Parathyroid adenoma (tissue), 2 donors: ENCODE data around the gene ZNHIT1.
"Not testable (repeated sequence)": the region's sequence is repeated elsewhere in the genome, so short reads cannot be mapped to it uniquely, and the experiment has no call there.

Experiments
- H2AFZ ChIP-seq: fragments of 300-600 bp; sonication (generic); one replicate; pipeline ENCODE4 v1.7.0; 2017; ENCODE audit warnings: antibody characterized with exemption, mild to moderate bottlenecking
- H3K27ac ChIP-seq: fragments of 300-600 bp; sonication (generic); one replicate; pipeline ENCODE4 v1.7.0; 2017
- H3K27me3 ChIP-seq: fragments of 300-600 bp; sonication (generic); one replicate; pipeline ENCODE4 v1.7.0; 2017; ENCODE audit warnings: low read length; ENCODE audit not compliant: control insufficient read depth, insufficient read depth
- H3K36me3 ChIP-seq: fragments of 300-600 bp; sonication (generic); one replicate; pipeline ENCODE4 v1.7.0; 2017; ENCODE audit warnings: low read length; ENCODE audit not compliant: control insufficient read depth, insufficient read depth
- H3K4me1 ChIP-seq: fragments of 300-600 bp; sonication (generic); one replicate; pipeline ENCODE4 v1.7.0; 2017; ENCODE audit warnings: control low read depth
- H3K4me2 ChIP-seq: fragments of 300-600 bp; sonication (generic); one replicate; pipeline ENCODE4 v1.7.0; 2017; ENCODE audit warnings: low read length
- H3K4me3 ChIP-seq: fragments of 300-600 bp; sonication (generic); one replicate; pipeline ENCODE4 v1.7.0; 2017; ENCODE audit warnings: low read depth, low read length
- H3K79me2 ChIP-seq: fragments of 300-600 bp; sonication (generic); one replicate; pipeline ENCODE4 v1.7.0; 2017; ENCODE audit warnings: control low read depth
- H3K9ac ChIP-seq: fragments of 300-600 bp; sonication (generic); one replicate; pipeline ENCODE4 v1.7.0; 2017; ENCODE audit warnings: mild to moderate bottlenecking
- H3K9me3 ChIP-seq: fragments of 300-600 bp; sonication (generic); one replicate; pipeline ENCODE4 v1.7.0; 2017; ENCODE audit warnings: low read length; ENCODE audit not compliant: control insufficient read depth
- TF ChIP-seq, protein P1 (sequence below): fragments of 300-600 bp; sonication (generic); IDR thresholded peaks from one replicate; pipeline ENCODE4 v1.7.0; 2017; ENCODE audit warnings: antibody characterized with exemption, mild to moderate bottlenecking
- donor health status: primary hyperparathyroidism.

The ZNHIT1 gene

GRCh38 chr7:101251871-101252659 lies 34.1 kb downstream of the ZNHIT1 start:
- Histone ChIP-seq H3K27me3 (no peaks in the 10 kb centered on the region), H3K27ac (peak overlapping the region; percentile 50), H3K4me3 (peak overlapping the region; percentile 97), H3K9ac (peak overlapping the region; percentile 61), H3K79me2 (peaks cover 20% of the 10 kb centered on the region), H3K4me1 (peaks cover 6% of the 10 kb centered on the region), H3K4me2 (peak overlapping the region; percentile 76), H2AFZ (peak overlapping the region; percentile 92), H3K36me3 (no peaks in the 10 kb centered on the region), H3K9me3 (no peaks in the 10 kb centered on the region)
- TF ChIP-seq, protein P1, sequence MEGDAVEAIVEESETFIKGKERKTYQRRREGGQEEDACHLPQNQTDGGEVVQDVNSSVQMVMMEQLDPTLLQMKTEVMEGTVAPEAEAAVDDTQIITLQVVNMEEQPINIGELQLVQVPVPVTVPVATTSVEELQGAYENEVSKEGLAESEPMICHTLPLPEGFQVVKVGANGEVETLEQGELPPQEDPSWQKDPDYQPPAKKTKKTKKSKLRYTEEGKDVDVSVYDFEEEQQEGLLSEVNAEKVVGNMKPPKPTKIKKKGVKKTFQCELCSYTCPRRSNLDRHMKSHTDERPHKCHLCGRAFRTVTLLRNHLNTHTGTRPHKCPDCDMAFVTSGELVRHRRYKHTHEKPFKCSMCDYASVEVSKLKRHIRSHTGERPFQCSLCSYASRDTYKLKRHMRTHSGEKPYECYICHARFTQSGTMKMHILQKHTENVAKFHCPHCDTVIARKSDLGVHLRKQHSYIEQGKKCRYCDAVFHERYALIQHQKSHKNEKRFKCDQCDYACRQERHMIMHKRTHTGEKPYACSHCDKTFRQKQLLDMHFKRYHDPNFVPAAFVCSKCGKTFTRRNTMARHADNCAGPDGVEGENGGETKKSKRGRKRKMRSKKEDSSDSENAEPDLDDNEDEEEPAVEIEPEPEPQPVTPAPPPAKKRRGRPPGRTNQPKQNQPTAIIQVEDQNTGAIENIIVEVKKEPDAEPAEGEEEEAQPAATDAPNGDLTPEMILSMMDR, result no peak

DNA sequence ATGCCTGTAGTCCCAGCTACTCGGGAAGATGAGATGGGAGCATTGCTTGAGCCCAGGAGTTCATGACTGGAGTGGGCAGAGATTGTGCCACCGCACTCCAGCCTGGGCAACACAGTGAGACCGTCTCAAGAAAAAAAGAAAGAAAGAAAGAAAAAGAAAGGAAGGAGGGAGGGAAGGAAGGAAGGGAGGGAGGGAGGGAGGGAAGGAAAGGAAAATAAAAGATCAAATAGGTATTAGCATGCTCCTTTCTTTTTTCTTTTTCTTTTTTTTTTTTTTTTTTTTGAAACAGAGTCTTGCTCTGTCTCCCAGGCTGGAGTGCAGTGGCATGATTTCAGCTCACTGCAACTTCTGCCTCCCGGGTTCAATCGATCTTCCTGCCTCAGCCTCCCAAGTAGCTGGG lies 35.2 kb downstream of the ZNHIT1 start:
- H3K36me3 ChIP-seq, H3K27me3 ChIP-seq, H3K4me1 ChIP-seq, H3K9me3 ChIP-seq, H3K4me2 ChIP-seq, H3K9ac ChIP-seq, H3K27ac ChIP-seq, H3K4me3 ChIP-seq: not testable (repeated sequence)
- H2AFZ ChIP-seq, result peak overlapping the region; percentile 92
- peaks cover 15% of the 10 kb centered on the region for H3K79me2 ChIP-seq

DNA sequence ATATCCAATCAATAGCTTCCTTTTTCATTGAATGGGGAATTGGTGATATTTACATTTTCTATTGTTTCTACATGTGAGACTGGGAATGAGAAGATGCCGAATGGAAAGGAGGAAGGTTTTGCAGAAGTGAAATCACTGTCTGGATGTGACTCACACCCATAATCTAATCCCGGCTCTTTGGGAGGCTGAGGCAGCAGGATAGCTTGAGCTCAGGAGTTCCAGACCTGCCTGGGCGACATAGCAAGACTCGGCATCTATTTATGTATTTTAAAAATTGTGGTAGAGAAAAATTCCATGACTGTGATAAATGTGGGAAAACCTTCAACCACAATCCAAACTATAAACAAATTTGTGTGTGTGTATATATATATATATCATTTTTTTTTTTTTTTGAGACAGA lies 37.8 kb downstream of the ZNHIT1 start:
- Histone ChIP-seq H2AFZ (no peak overlapping the region), H3K4me1 (peaks cover 6% of the 10 kb centered on the region), H3K4me3 (no peak overlapping the region), H3K4me2 (no peak overlapping the region), H3K79me2 (peaks cover 5% of the 10 kb centered on the region), H3K27me3 (no peaks in the 10 kb centered on the region), H3K9me3 (no peaks in the 10 kb centered on the region), H3K9ac (no peak overlapping the region), H3K27ac (no peak overlapping the region), H3K36me3 (no peaks in the 10 kb centered on the region)
- TF ChIP-seq, protein P1, result no peak

DNA sequence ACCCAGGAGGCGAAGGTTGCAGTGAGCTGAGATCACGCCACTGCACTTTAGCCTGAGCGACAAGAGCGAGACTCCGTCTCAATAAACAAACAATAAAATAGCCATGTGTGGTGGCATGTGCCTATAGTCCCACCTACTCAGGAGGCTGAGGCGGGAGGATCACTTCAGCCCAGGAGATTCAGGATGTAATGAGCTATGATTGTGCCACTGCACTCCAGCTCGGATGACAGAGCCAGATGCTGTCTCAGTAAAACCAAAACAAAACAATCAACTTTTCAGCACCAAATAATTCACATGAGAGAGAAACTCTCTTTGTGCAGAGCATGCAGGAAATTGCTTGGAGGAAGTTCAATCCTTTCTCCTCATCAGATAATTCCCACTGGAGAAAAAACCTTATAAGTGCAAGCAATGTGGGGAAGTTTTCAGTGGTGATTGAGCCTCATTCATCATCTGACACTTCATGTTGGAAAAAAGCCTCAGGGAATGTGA lies 40.3 kb downstream of the ZNHIT1 start:
- Histone ChIP-seq H3K27ac (no peak overlapping the region), H2AFZ (no peak overlapping the region), H3K4me1 (no peaks in the 10 kb centered on the region), H3K9ac (no peak overlapping the region), H3K4me2 (no peak overlapping the region), H3K36me3 (no peaks in the 10 kb centered on the region), H3K4me3 (no peak overlapping the region), H3K9me3 (no peaks in the 10 kb centered on the region), H3K79me2 (no peaks in the 10 kb centered on the region), H3K27me3 (no peaks in the 10 kb centered on the region)
- TF ChIP-seq, protein P1, result no peak

- not testable (repeated sequence) for H3K27me3 ChIP-seq, H3K36me3 ChIP-seq, H3K27ac ChIP-seq, H3K79me2 ChIP-seq, H3K4me3 ChIP-seq, H3K9ac ChIP-seq, H3K4me2 ChIP-seq, H3K9me3 ChIP-seq, H3K4me1 ChIP-seq
- peak overlapping the region; percentile 40 for H2AFZ ChIP-seq
These were observed 46.2 kb downstream of the ZNHIT1 start for GRCh38 chr7:101264102-101264706.
